ENCODE results near the gene CALCR.
"Not testable (repeated sequence)": the region's sequence is repeated elsewhere in the genome, so short reads cannot be mapped to it uniquely, and the experiment has no call there.

CALCR gene

GRCh38 chr7:93516834-93517233 lies 57.7 kb downstream of the CALCR start:
- TF ChIP-seq SPI1 (IDR thresholded peaks at IDR 0.05; ENCODE audit: low read depth, low read length) (no peak), POLR2A (IDR thresholded peaks at IDR 0.05; ENCODE audit: low read depth, low read length) (no peak), POU2F2 (IDR thresholded peaks at IDR 0.05; ENCODE audit: low read depth, low read length) (no peak), TAF1 (IDR thresholded peaks at IDR 0.05; ENCODE audit: low read depth, low read length) (no peak), PAX5 (IDR thresholded peaks at IDR 0.05; ENCODE audit: insufficient read depth, low read length, severe bottlenecking) (no peak), POLR2AphosphoS5 (IDR thresholded peaks at IDR 0.05; ENCODE audit: low read depth, low read length) (no peak)
- DNase-seq (ENCODE audit: insufficient read length, low spot score) (no peak), FAIRE-seq (no peak)

GRCh38 chr7:93515144-93515543 lies 59.4 kb downstream of the CALCR start:
- TF ChIP-seq POLR2A (IDR thresholded peaks at IDR 0.05; ENCODE audit: low read depth, low read length), result no peak
- TF ChIP-seq POU2F2 (IDR thresholded peaks at IDR 0.05; ENCODE audit: low read depth, low read length), result no peak
- no peak for TF ChIP-seq POLR2AphosphoS5 (IDR thresholded peaks at IDR 0.05; ENCODE audit: low read depth, low read length)
- TF ChIP-seq PAX5 (IDR thresholded peaks at IDR 0.05; ENCODE audit: insufficient read depth, low read length, severe bottlenecking), result no peak
- TF ChIP-seq SPI1 (IDR thresholded peaks at IDR 0.05; ENCODE audit: low read depth, low read length), result no peak
- no peak for TF ChIP-seq TAF1 (IDR thresholded peaks at IDR 0.05; ENCODE audit: low read depth, low read length)
- DNase-seq (ENCODE audit: insufficient read length, low spot score) (no peak), FAIRE-seq (no peak)

GRCh38 chr7:93509303-93509702 lies 65.2 kb downstream of the CALCR start:
- FAIRE-seq, result no peak
- TF ChIP-seq POLR2AphosphoS5 (IDR thresholded peaks at IDR 0.05; ENCODE audit: low read depth, low read length) (no peak), POU2F2 (IDR thresholded peaks at IDR 0.05; ENCODE audit: low read depth, low read length) (no peak), SPI1 (IDR thresholded peaks at IDR 0.05; ENCODE audit: low read depth, low read length) (no peak), PAX5 (IDR thresholded peaks at IDR 0.05; ENCODE audit: insufficient read depth, low read length, severe bottlenecking) (no peak), TAF1 (IDR thresholded peaks at IDR 0.05; ENCODE audit: low read depth, low read length) (no peak), POLR2A (IDR thresholded peaks at IDR 0.05; ENCODE audit: low read depth, low read length) (no peak)

DNA sequence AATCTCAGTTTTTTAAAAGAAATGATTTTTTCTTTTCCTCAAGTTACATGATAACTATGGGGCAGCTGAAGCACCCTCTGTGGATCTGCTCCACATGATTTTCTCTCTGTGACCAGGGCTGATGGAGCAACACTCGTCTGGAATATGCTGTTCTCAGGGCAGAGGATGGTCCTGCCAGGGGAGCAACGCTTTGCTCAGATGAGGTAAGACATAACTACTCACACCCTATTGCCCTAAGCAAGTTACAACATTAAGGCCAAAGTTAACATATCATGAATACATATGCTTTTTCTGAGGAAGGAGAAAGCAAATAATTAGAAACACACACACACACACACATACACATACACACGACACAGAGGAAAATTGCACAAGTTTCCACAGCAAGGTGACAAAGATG lies 71.4 kb downstream of the CALCR start:
- FAIRE-seq (no peak), DNase-seq (ENCODE audit: insufficient read length, low spot score) (no peak)
- TF ChIP-seq TAF1 (IDR thresholded peaks at IDR 0.05; ENCODE audit: low read depth, low read length) (no peak), POLR2AphosphoS5 (IDR thresholded peaks at IDR 0.05; ENCODE audit: low read depth, low read length) (no peak), SPI1 (IDR thresholded peaks at IDR 0.05; ENCODE audit: low read depth, low read length) (no peak), POLR2A (IDR thresholded peaks at IDR 0.05; ENCODE audit: low read depth, low read length) (no peak), POU2F2 (IDR thresholded peaks at IDR 0.05; ENCODE audit: low read depth, low read length) (no peak), PAX5 (IDR thresholded peaks at IDR 0.05; ENCODE audit: insufficient read depth, low read length, severe bottlenecking) (no peak)

More at GRCh38 chr7:93509303-93509702, 65.2 kb downstream of the CALCR start:
- no peak for DNase-seq (ENCODE audit: insufficient read length, low spot score)

DNA sequence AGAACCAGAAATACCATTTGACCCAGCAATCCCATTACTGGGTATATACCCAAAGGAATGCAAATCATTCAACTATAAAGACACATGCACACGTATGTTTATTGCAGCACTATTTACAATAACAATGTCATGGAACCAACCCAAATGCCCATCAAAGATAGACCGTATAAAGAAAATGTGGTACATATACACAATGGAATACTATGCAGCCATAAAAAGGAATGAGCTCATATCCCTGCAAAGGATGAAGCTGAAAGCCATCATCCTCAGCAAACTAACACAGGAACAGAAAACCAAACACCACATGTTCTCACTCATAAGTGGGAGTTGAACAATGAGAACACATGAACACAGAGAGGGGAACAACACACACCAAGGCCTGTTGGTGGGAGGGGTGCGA lies 82.7 kb downstream of the CALCR start:
- DNase-seq (ENCODE audit: insufficient read length, low spot score); FAIRE-seq: not testable (repeated sequence)

- TF ChIP-seq PAX5 (IDR thresholded peaks at IDR 0.05; ENCODE audit: insufficient read depth, low read length, severe bottlenecking), result no peak
- TF ChIP-seq SPI1 (IDR thresholded peaks at IDR 0.05; ENCODE audit: low read depth, low read length), result no peak
- TF ChIP-seq TAF1 (IDR thresholded peaks at IDR 0.05; ENCODE audit: low read depth, low read length), result no peak
- TF ChIP-seq POU2F2 (IDR thresholded peaks at IDR 0.05; ENCODE audit: low read depth, low read length), result no peak
- TF ChIP-seq POLR2AphosphoS5 (IDR thresholded peaks at IDR 0.05; ENCODE audit: low read depth, low read length), result no peak
- no peak for TF ChIP-seq POLR2A (IDR thresholded peaks at IDR 0.05; ENCODE audit: low read depth, low read length)
- no peak for FAIRE-seq
- DNase-seq (ENCODE audit: insufficient read length, low spot score), result no peak
Measured at GRCh38 chr7:93476491-93477344, 97.8 kb downstream of the CALCR start.

- TF ChIP-seq POLR2AphosphoS5 (IDR thresholded peaks at IDR 0.05; ENCODE audit: low read depth, low read length) (no peak), POLR2A (IDR thresholded peaks at IDR 0.05; ENCODE audit: low read depth, low read length) (no peak), TAF1 (IDR thresholded peaks at IDR 0.05; ENCODE audit: low read depth, low read length) (no peak), SPI1 (IDR thresholded peaks at IDR 0.05; ENCODE audit: low read depth, low read length) (no peak), POU2F2 (IDR thresholded peaks at IDR 0.05; ENCODE audit: low read depth, low read length) (no peak), PAX5 (IDR thresholded peaks at IDR 0.05; ENCODE audit: insufficient read depth, low read length, severe bottlenecking) (no peak)
- DNase-seq (ENCODE audit: insufficient read length, low spot score) (no peak), FAIRE-seq (no peak)
Measured at GRCh38 chr7:93475811-93476210, 98.7 kb downstream of the CALCR start.

- no peak for TF ChIP-seq POLR2A (IDR thresholded peaks at IDR 0.05; ENCODE audit: low read depth, low read length)
- no peak for TF ChIP-seq TAF1 (IDR thresholded peaks at IDR 0.05; ENCODE audit: low read depth, low read length)
- FAIRE-seq (no peak), DNase-seq (ENCODE audit: insufficient read length, low spot score) (no peak)
Measured at GRCh38 chr7:93471456-93471855, 103.1 kb downstream of the CALCR start.

- no peak for TF ChIP-seq TAF1 (IDR thresholded peaks at IDR 0.05; ENCODE audit: low read depth, low read length)
- no peak for TF ChIP-seq POLR2AphosphoS5 (IDR thresholded peaks at IDR 0.05; ENCODE audit: low read depth, low read length)
- TF ChIP-seq POU2F2 (IDR thresholded peaks at IDR 0.05; ENCODE audit: low read depth, low read length), result no peak
- TF ChIP-seq SPI1 (IDR thresholded peaks at IDR 0.05; ENCODE audit: low read depth, low read length), result no peak
- no peak for TF ChIP-seq PAX5 (IDR thresholded peaks at IDR 0.05; ENCODE audit: insufficient read depth, low read length, severe bottlenecking)
- TF ChIP-seq POLR2A (IDR thresholded peaks at IDR 0.05; ENCODE audit: low read depth, low read length), result no peak
- DNase-seq (ENCODE audit: insufficient read length, low spot score) (no peak), FAIRE-seq (peak; percentile 13)
Measured at GRCh38 chr7:93463764-93464163, 110.8 kb downstream of the CALCR start.

GRCh38 chr7:93461350-93461749 lies 113.2 kb downstream of the CALCR start:
- TF ChIP-seq SPI1 (IDR thresholded peaks at IDR 0.05; ENCODE audit: low read depth, low read length) (no peak), POLR2AphosphoS5 (IDR thresholded peaks at IDR 0.05; ENCODE audit: low read depth, low read length) (no peak)
- DNase-seq (ENCODE audit: insufficient read length, low spot score), result no peak
- FAIRE-seq, result no peak

Measured in GM12891 (cell line).